ENCODE data around the gene MRPS5.

DNA sequence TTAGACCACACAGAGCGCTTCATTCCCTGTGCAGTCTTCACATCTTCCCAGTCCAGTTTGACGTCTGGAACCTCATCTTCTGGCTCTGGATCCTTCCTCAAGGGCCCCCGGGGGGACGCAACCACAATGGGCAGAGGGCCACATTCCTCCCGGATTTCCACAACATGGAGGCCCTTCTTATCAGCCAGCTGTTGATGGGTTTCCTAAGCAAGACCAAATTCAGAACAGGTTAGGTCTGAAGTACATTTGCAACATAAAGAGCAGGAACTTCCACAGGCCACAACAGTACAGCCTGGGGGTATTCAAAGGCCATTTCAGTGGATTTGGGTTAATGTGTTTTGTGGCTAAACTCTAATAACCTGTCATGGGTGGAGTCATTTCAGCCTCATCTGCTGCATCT is 34.2 kb downstream of the MRPS5 start:
- TF ChIP-seq POLR2AphosphoS5 (IDR thresholded peaks at IDR 0.05; ENCODE audit: low read depth, low read length) = no peak
- TF ChIP-seq TAF1 (IDR thresholded peaks at IDR 0.05; ENCODE audit: borderline replicate concordance, insufficient read depth, low read length) = no peak
